Loucy (cell line): ENCODE results near the gene SLC15A1.

ENCODE experiments used
- CTCF ChIP-seq: fragments of 200-600 bp; sonication (generic); conservative IDR thresholded peaks from 2 replicates; pipeline ENCODE4 v1.5.1; 2014; ENCODE audit warnings: mild to moderate bottlenecking, antibody characterized with exemption, low read length
- EZH2phosphoT487 ChIP-seq: fragments of 200-600 bp; IDR thresholded peaks from 2 replicates; pipeline ENCODE4 v1.6.1; 2018; ENCODE audit warnings: antibody characterized with exemption, mild to moderate bottlenecking, moderate library complexity, borderline replicate concordance

GRCh38 chr13:98774776-98775175 is 22.3 kb upstream of the SLC15A1 start:
- no peak for TF ChIP-seq CTCF
- no peak for TF ChIP-seq EZH2phosphoT487
